Endothelial cell of umbilical vein (primary cell): ENCODE data around the gene KCNQ5. TPM values are rescaled to one million over a fixed set of nuclear protein-coding genes. Genes with fewer than 3 reads are reported as not detected.

Experiments used
- BruUV-seq: library from RNA; stranded (reverse); fragments of 400-500 nt; replicated peaks from 2 replicates; lab custom pipeline; 2021; lab: Mats Ljungman, UMichigan
- CTCF ChIA-PET: fragments of 300-600, 350-600 bp; sonication (Branson Sonifier 250); formaldehyde crosslinking; loops from one replicate; lab custom pipeline; 2021; ENCODE audit warnings: antibody characterized with exemption, inconsistent platforms; lab: Charles Lee
- POLR2A ChIA-PET: fragments of 300-600, 350-600 bp; sonication (Branson Sonifier 250); formaldehyde crosslinking; loops from one replicate; lab custom pipeline; 2021; ENCODE audit warnings: antibody characterized with exemption, inconsistent platforms; lab: Charles Lee
- DNase-seq: peaks from one replicate; pipeline ENCODE4 v3.0.0-alpha.2; 2011; ENCODE audit warnings: low read depth, low spot score
- FAIRE-seq: peaks from 2 replicates; lab custom pipeline; 2011; peaks lifted over from hg19 to GRCh38; lab: Jason Lieb, UNC
- H2AFZ ChIP-seq: 2 replicates; pipeline ENCODE4 v1.6.0; 2012; ENCODE audit warnings: low read depth, low read length, control low read depth, inconsistent platforms
- H3K27ac ChIP-seq: 2 replicates; pipeline ENCODE4 v1.5.1; 2011; ENCODE audit warnings: low read depth, mild to moderate bottlenecking, control low read depth, low read length, moderate library complexity; ENCODE audit not compliant: insufficient read depth
- H3K27me3 ChIP-seq, 2 experiments: 2 replicates each; pipeline versions ENCODE4 v1.6.0 to v1.6.1; 2011; ENCODE audit warnings: low read length in 2 of 2, mixed read lengths in 1 of 2; ENCODE audit not compliant: control insufficient read depth in 2 of 2, insufficient read depth in 2 of 2
- H3K36me3 ChIP-seq, 2 experiments: 2 replicates in 1 of 2; 3 replicates in 1 of 2; pipeline ENCODE4 v1.5.1; 2011; ENCODE audit warnings: low read length in 2 of 2, mild to moderate bottlenecking in 1 of 2, moderate library complexity in 1 of 2; ENCODE audit not compliant: control insufficient read depth in 2 of 2, insufficient read depth in 2 of 2; ENCODE audit errors: extremely low read depth in 1 of 2
- H3K4me1 ChIP-seq: 3 replicates; pipeline ENCODE4 v1.5.1; 2011; ENCODE audit warnings: mild to moderate bottlenecking, low read length; ENCODE audit not compliant: control insufficient read depth, insufficient read depth; ENCODE audit errors: extremely low read depth
- H3K4me2 ChIP-seq: 2 replicates; pipeline ENCODE4 v1.6.1; 2011; ENCODE audit warnings: low read length, control low read depth, mixed read lengths; ENCODE audit not compliant: insufficient read depth
- H3K4me3 ChIP-seq, 3 experiments: fragments of 200-600 bp in 1 of 3; sonication (generic), shearing (Covaris generic) in 1 of 3; replicated peaks in 1 of 3; 2 replicates each; pipeline ENCODE4 v1.5.1; 2011 to 2016; ENCODE audit warnings: control low read depth in 3 of 3, low read length in 3 of 3, mild to moderate bottlenecking in 2 of 3, inconsistent platforms in 1 of 3, low read depth in 1 of 3, moderate library complexity in 1 of 3; ENCODE audit not compliant: insufficient read depth in 1 of 3
- H3K79me2 ChIP-seq: 2 replicates; pipeline ENCODE4 v1.6.0; 2012; ENCODE audit warnings: low read length, inconsistent platforms; ENCODE audit not compliant: control insufficient read depth, insufficient read depth
- H3K9ac ChIP-seq: replicated peaks from 2 replicates; pipeline ENCODE3; 2011; ENCODE audit warnings: low read length, control low read depth; ENCODE audit not compliant: insufficient read depth; ENCODE audit errors: extremely low read depth
- H3K9me1 ChIP-seq: replicated peaks from 3 replicates; pipeline ENCODE4 v1.6.0; 2011; ENCODE audit warnings: mild to moderate bottlenecking, low read length; ENCODE audit not compliant: control insufficient read depth, insufficient read depth; ENCODE audit errors: extremely low read depth
- H3K9me3 ChIP-seq: replicated peaks from 2 replicates; pipeline ENCODE4 v1.5.1; 2012; ENCODE audit warnings: low read length, inconsistent platforms; ENCODE audit not compliant: control insufficient read depth, insufficient read depth
- H4K20me1 ChIP-seq: replicated peaks from 2 replicates; pipeline ENCODE3; 2011; ENCODE audit warnings: mild to moderate bottlenecking, low read length; ENCODE audit not compliant: control insufficient read depth, insufficient read depth; ENCODE audit errors: extremely low read depth
- EZH2 ChIP-seq: IDR thresholded peaks from 2 replicates; pipeline ENCODE4 v1.6.1; 2012; ENCODE audit warnings: borderline replicate concordance, low read depth, mild to moderate bottlenecking, moderate library complexity, low read length, inconsistent platforms; ENCODE audit not compliant: severe bottlenecking
- FOS ChIP-seq: IDR thresholded peaks from 2 replicates; pipeline ENCODE4 v1.6.1; 2011; ENCODE audit warnings: mild to moderate bottlenecking, low read length, moderate library complexity, borderline replicate concordance; ENCODE audit not compliant: insufficient read depth
- GATA2 ChIP-seq: IDR thresholded peaks from 2 replicates; pipeline ENCODE4 v1.7.0; 2011; ENCODE audit warnings: low read depth, mild to moderate bottlenecking, moderate library complexity, mixed read lengths, low read length; ENCODE audit not compliant: insufficient read length, insufficient read depth
- JUN ChIP-seq: IDR thresholded peaks from 2 replicates; pipeline ENCODE4 v1.6.1; 2011; ENCODE audit warnings: borderline replicate concordance, low read depth; ENCODE audit not compliant: insufficient read length, insufficient read depth
- MYC ChIP-seq: IDR thresholded peaks from one replicate; pipeline ENCODE4 v1.6.1; 2011; ENCODE audit warnings: mild to moderate bottlenecking, low read depth, low read length
- POLR2A ChIP-seq: IDR thresholded peaks from 2 replicates; pipeline ENCODE4 v1.6.1; 2012; ENCODE audit warnings: low read depth, mild to moderate bottlenecking, control low read depth, low read length
- POLR2AphosphoS5 ChIP-seq: IDR thresholded peaks from 2 replicates; pipeline ENCODE4 v1.6.1; 2012; ENCODE audit warnings: low read depth, mild to moderate bottlenecking, control low read depth, low read length, moderate library complexity; ENCODE audit not compliant: insufficient read depth
- dilution Hi-C: fragments of 300-500 bp; cut with MboI; formaldehyde crosslinking; loops from one replicate; pipeline ENCODE4 v1.15.0; 2019; ENCODE audit warnings: low sequenced_read_pairs; ENCODE audit not compliant: extremely low pct_ligation_motif_present
- intact Hi-C: fragments of 100-400 bp; cut with micrococcal nuclease; formaldehyde crosslinking; loops from one replicate; pipeline ENCODE4 v1.10.0; 2022
- polyA plus RNA-seq, 4 experiments: library from polyadenylated mRNA; depleted of rRNA in 3 of 4; stranded (reverse) in 3 of 4; unstranded in 1 of 4; fragments of >200 nt; gene quantifications; 2 replicates each; pipeline versions ENCODE4 v1.2.1 to v1.2.3, GENCODE V29; 2011 to 2012; ENCODE audit warnings: missing spikeins in 1 of 4
- total RNA-seq: library from RNA; stranded (reverse); gene quantifications from 2 replicates; pipeline ENCODE4 v1.2.3, GENCODE V29; 2021
- TF ChIP-seq, protein P1 (sequence below): IDR thresholded peaks from 2 replicates; pipeline ENCODE4 v1.6.1; 2011; ENCODE audit not compliant: insufficient read depth, insufficient read length
- TF ChIP-seq, protein P2 (sequence below), 2 donors: IDR thresholded peaks; 1 replicate in 1 of 2; 2 replicates in 1 of 2; pipeline ENCODE4 v1.5.1; 2011; ENCODE audit warnings: low read length in 2 of 2, mild to moderate bottlenecking in 2 of 2, moderate library complexity in 2 of 2, control low read depth in 1 of 2, inconsistent platforms in 1 of 2, low read depth in 1 of 2; ENCODE audit not compliant: insufficient read depth in 1 of 2; ENCODE audit errors: extremely low read depth in 1 of 2

KCNQ5 gene
- total and polyA plus RNA-seq, 2 donors (not counting 3 experiments of a cell fraction or from before 2014, with no cell fraction given) = 0.22 TPM; not detected in 1

DNA sequence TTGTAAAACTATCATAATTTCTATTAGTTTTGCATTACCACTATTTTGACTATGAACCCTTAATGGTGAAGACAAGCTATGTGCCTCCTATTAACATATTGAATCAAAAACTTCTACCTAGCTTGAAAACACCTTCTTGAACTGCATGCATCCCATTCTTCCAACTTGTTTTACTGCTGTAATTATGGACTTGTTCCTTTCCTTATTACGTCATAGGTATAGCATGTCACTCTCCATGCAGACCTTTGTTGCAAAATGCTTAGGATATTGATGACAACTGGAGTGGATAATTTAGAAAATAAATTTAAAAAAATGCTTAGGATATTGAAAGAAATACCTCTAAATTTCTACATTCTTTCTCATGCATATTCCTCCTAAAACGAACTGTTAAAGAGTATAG lies 219.3 kb downstream of the KCNQ5 start:
- no peaks in the 10 kb centered on the region for H3K27me3 ChIP-seq
- no peaks in the 10 kb centered on the region for H3K79me2 ChIP-seq
- H4K20me1 ChIP-seq = no peaks in the 10 kb centered on the region
- no peak overlapping the region for H3K27ac ChIP-seq
- DNase-seq = no peak
- H2AFZ ChIP-seq = no peak overlapping the region
- no peaks in the 10 kb centered on the region for H3K4me1 ChIP-seq
- intact Hi-C loops = no loop called here
- H3K36me3 ChIP-seq = no peaks in the 10 kb centered on the region
- H3K4me2 ChIP-seq = no peak overlapping the region
- ChIA-PET POLR2A (no interaction called here), CTCF (interaction anchor here (1.3 to 1.7 kb wide), 2 partner anchors 10 to 20 kb away, joined by 3 to 5 read pairs; no protein-coding TSS in a partner anchor)
- no peak overlapping the region for H3K4me3 ChIP-seq
- no peak overlapping the region for H3K9ac ChIP-seq
- H3K9me3 ChIP-seq = no peaks in the 10 kb centered on the region
- dilution Hi-C loops = no loop called here
- H3K9me1 ChIP-seq = no peaks in the 10 kb centered on the region
- no peak for FAIRE-seq
- TF ChIP-seq JUN (no peak), POLR2AphosphoS5 (no peak)
- TF ChIP-seq, protein P1, sequence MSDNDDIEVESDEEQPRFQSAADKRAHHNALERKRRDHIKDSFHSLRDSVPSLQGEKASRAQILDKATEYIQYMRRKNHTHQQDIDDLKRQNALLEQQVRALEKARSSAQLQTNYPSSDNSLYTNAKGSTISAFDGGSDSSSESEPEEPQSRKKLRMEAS = no peak
- no TSS peak for BruUV-seq

DNA sequence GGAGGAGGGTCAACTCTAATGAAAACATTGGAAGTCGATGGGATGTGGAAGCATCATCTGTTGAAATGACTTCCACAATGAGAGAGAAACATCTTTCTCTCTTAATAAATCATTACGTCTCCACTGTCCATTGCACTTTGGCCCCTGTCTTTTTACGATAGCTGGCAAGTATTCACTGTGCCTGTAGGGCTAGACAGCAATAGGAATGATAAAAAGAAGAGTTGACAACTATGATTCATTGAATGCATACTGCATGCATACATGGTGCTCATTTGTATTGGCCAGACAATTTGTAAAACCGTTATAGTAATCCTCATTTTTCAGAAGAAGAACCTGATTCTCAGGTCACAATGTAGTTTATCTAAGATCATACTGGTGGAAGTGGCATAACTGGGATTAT lies 220.3 kb downstream of the KCNQ5 start:
- CTCF ChIA-PET = no interaction called here
- Histone ChIP-seq H3K4me3 (no peak overlapping the region), H4K20me1 (no peaks in the 10 kb centered on the region), H3K36me3 (no peaks in the 10 kb centered on the region), H2AFZ (no peak overlapping the region), H3K9ac (no peak overlapping the region), H3K27me3 (no peaks in the 10 kb centered on the region), H3K4me1 (no peaks in the 10 kb centered on the region), H3K27ac (no peak overlapping the region), H3K79me2 (no peaks in the 10 kb centered on the region), H3K9me1 (no peaks in the 10 kb centered on the region), H3K4me2 (no peak overlapping the region), H3K9me3 (no peaks in the 10 kb centered on the region)
- TF ChIP-seq, protein P1 = no peak
- TF ChIP-seq MYC (no peak), EZH2 (no peak), POLR2A (no peak), POLR2AphosphoS5 (no peak), JUN (no peak), FOS (no peak), GATA2 (no peak)
- TF ChIP-seq, protein P2, sequence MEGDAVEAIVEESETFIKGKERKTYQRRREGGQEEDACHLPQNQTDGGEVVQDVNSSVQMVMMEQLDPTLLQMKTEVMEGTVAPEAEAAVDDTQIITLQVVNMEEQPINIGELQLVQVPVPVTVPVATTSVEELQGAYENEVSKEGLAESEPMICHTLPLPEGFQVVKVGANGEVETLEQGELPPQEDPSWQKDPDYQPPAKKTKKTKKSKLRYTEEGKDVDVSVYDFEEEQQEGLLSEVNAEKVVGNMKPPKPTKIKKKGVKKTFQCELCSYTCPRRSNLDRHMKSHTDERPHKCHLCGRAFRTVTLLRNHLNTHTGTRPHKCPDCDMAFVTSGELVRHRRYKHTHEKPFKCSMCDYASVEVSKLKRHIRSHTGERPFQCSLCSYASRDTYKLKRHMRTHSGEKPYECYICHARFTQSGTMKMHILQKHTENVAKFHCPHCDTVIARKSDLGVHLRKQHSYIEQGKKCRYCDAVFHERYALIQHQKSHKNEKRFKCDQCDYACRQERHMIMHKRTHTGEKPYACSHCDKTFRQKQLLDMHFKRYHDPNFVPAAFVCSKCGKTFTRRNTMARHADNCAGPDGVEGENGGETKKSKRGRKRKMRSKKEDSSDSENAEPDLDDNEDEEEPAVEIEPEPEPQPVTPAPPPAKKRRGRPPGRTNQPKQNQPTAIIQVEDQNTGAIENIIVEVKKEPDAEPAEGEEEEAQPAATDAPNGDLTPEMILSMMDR (IDR thresholded peaks at IDR 0.05; ENCODE audit: extremely low read depth in 1 of 2, insufficient read depth in 1 of 2, low read depth in 1 of 2, low read length in 2 of 2) = no peak
- DNase-seq = no peak
- dilution Hi-C loops = no loop called here
- POLR2A ChIA-PET = no interaction called here
- intact Hi-C loops = no loop called here
- FAIRE-seq = no peak
- BruUV-seq = no TSS peak
